Measurements from ENCODE around the gene NXN. TPM values are rescaled to one million over a fixed set of nuclear protein-coding genes. Genes with fewer than 3 reads are reported as not detected.

Gene NXN
- total RNA-seq, 4 donors from 2014 or later: 39.6 to 103 (median 59.1) TPM

GRCh38 chr17:986322-986929 is 6.8 kb upstream of the NXN start:
- no peak for ATAC-seq
- no peaks in the 10 kb centered on the region for H3K27me3 ChIP-seq

DNA sequence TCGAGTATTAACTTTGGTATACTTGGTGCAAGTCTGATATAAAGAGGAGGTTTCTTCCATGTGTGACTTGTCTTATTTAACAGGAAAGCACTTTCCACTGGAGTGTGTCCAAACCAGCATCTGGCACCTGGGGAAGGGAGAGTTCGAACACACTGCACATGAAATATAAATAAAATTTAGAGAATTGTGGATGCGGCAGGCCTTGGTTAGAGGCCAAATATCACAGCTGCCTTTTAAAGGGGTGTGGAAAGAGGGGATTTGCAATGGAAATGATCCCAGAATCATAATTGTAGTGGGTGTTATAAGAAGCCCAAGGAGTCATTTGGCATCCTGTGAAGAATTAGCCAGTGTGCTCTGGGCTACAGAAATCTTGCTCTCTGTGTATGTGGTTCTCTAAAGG is 4.3 kb upstream of the NXN start:
- H3K36me3 ChIP-seq: no peaks in the 10 kb centered on the region
- H3K27me3 ChIP-seq: no peaks in the 10 kb centered on the region
- WGBS, 2 donors (ENCODE audit: low coverage in 1 of 2): 13 to 30% methylated on average over 3 of the region's 3 CpGs
- no peak overlapping the region for H3K4me3 ChIP-seq
- no peaks in the 10 kb centered on the region for H3K9me3 ChIP-seq
- H3K27ac ChIP-seq: no peak overlapping the region
- H3K4me1 ChIP-seq: peaks cover 0 to 15% (median 10%) of the 10 kb centered on the region in 3 donors
- no peak for ATAC-seq
- TF ChIP-seq POLR2AphosphoS5 (IDR thresholded peaks at IDR 0.05) (no peak), POLR2A (IDR thresholded peaks at IDR 0.05) (no peak), EP300 (IDR thresholded peaks at IDR 0.05) (no peak)
- TF ChIP-seq, protein P1, sequence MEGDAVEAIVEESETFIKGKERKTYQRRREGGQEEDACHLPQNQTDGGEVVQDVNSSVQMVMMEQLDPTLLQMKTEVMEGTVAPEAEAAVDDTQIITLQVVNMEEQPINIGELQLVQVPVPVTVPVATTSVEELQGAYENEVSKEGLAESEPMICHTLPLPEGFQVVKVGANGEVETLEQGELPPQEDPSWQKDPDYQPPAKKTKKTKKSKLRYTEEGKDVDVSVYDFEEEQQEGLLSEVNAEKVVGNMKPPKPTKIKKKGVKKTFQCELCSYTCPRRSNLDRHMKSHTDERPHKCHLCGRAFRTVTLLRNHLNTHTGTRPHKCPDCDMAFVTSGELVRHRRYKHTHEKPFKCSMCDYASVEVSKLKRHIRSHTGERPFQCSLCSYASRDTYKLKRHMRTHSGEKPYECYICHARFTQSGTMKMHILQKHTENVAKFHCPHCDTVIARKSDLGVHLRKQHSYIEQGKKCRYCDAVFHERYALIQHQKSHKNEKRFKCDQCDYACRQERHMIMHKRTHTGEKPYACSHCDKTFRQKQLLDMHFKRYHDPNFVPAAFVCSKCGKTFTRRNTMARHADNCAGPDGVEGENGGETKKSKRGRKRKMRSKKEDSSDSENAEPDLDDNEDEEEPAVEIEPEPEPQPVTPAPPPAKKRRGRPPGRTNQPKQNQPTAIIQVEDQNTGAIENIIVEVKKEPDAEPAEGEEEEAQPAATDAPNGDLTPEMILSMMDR (IDR thresholded peaks at IDR 0.05): no peak

More at GRCh38 chr17:986322-986929, 6.8 kb upstream of the NXN start:
- no peak for TF ChIP-seq POLR2AphosphoS5 (IDR thresholded peaks at IDR 0.05)
- TF ChIP-seq POLR2A (IDR thresholded peaks at IDR 0.05): no peak
- no peak for TF ChIP-seq EP300 (IDR thresholded peaks at IDR 0.05)
- TF ChIP-seq, protein P1 (IDR thresholded peaks at IDR 0.05): no peak
- Histone ChIP-seq H3K4me3 (no peak overlapping the region), H3K36me3 (no peaks in the 10 kb centered on the region), H3K4me1 (no peaks in the 10 kb centered on the region), H3K9me3 (no peaks in the 10 kb centered on the region), H3K27ac (no peak overlapping the region)
- 68% methylated on average over 3 of the region's 6 CpGs; no CpG with 5 or more reads in 1 of the 2 donors for WGBS, 2 donors (ENCODE audit: low coverage in 1 of 2)

GRCh38 chr17:981292-981658 is 1.7 kb upstream of the NXN start:
- Histone ChIP-seq H3K27me3 (no peaks in the 10 kb centered on the region), H3K4me1 (peaks cover 0 to 41% (median 19%) of the 10 kb centered on the region in 3 donors), H3K27ac (peak overlapping the region in 1 of 4 donors; percentile 91), H3K9me3 (no peaks in the 10 kb centered on the region), H3K4me3 (no peak overlapping the region), H3K36me3 (no peaks in the 10 kb centered on the region)
- whole genome bisulfite sequencing, 2 donors (ENCODE audit: low coverage in 1 of 2): 38 to 60% methylated on average over 5 to 10 of the region's 10 CpGs
- ATAC-seq: no peak
- TF ChIP-seq EP300 (IDR thresholded peaks at IDR 0.05) (no peak), POLR2A (IDR thresholded peaks at IDR 0.05) (no peak), POLR2AphosphoS5 (IDR thresholded peaks at IDR 0.05) (no peak)
- TF ChIP-seq, protein P1 (IDR thresholded peaks at IDR 0.05): no peak

DNA sequence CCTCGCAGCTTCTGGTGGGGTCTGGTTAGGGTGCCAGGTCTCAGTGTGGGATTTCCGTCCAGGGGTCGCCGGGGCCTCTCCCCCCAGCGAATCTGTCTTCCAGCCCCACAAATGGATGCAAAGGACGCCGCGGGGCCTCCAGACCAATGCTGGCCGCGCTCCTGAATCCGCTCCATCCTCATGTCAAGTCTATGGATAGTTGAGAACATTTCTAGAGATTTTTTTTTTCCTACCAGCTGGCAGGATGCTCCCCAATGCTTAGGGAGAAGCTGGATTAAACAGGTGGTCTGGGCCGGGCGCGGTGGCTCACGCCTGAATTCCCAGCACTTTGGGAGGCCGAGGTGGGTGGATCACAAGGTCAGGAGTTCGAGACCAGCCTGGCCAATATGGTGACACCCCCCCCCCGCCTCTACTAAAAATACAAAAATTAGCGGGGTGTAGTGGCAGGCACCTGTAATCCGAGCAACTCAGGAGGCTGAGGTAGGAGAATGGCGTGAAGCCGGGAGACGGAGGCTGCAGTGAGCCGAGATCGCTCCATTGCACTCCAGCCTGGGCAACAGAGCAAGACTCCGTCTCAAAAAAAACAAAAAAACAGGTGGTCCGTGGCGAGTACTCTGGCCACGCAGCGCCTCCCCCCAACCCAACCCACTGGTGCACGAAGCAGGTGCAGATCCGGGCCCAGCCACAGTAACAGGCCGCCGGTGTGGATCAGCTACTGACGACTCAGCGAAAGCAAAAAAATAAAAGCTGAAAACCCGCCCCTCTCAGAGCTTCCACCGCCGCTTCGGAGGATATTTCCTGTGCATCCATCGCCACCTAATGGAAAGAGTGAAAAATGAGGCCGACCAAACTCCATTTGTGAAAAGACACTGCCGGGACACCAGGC is 1.1 kb upstream of the NXN start:
- Histone ChIP-seq H3K4me3 (peak overlapping the region; percentile 22 to 83), H3K9me3 (no peaks in the 10 kb centered on the region), H3K27ac (peak overlapping the region; percentile 12 to 96 (median 94)), H3K27me3 (no peaks in the 10 kb centered on the region), H3K36me3 (no peaks in the 10 kb centered on the region), H3K4me1 (peaks cover 0 to 47% (median 20%) of the 10 kb centered on the region in 3 donors)
- TF ChIP-seq POLR2AphosphoS5 (IDR thresholded peaks at IDR 0.05): peak; percentile 21
- no peak for TF ChIP-seq POLR2A (IDR thresholded peaks at IDR 0.05)
- no peak for TF ChIP-seq EP300 (IDR thresholded peaks at IDR 0.05)
- TF ChIP-seq, protein P1 (IDR thresholded peaks at IDR 0.05): peak in 3 of 4 experiments; percentile 82 to 87 (median 86)
- WGBS, 2 donors (ENCODE audit: low coverage in 1 of 2): 1 to 23% methylated on average over 16 to 25 of the region's 43 CpGs
- peak; percentile 54 for ATAC-seq

Data from gastroesophageal sphincter (tissue), 4 donors.